HG03280 (cell line): Measurements from ENCODE around the gene PRPSAP1.

Experiments
- ATAC-seq: cut with Tn5 transposase; IDR thresholded peaks from one replicate; pipeline ENCODE4 v1.9.1; 2021; ENCODE audit warnings: mild to moderate bottlenecking, moderate library complexity; ENCODE audit not compliant: unreplicated experiment

Gene PRPSAP1

GRCh38 chr17:76383546-76384221 lies 30.0 kb upstream of the PRPSAP1 start:
- ATAC-seq: peak; percentile 18

- peak; percentile 18 for ATAC-seq
These were observed 29.3 kb upstream of the PRPSAP1 start for GRCh38 chr17:76382803-76383545.

DNA sequence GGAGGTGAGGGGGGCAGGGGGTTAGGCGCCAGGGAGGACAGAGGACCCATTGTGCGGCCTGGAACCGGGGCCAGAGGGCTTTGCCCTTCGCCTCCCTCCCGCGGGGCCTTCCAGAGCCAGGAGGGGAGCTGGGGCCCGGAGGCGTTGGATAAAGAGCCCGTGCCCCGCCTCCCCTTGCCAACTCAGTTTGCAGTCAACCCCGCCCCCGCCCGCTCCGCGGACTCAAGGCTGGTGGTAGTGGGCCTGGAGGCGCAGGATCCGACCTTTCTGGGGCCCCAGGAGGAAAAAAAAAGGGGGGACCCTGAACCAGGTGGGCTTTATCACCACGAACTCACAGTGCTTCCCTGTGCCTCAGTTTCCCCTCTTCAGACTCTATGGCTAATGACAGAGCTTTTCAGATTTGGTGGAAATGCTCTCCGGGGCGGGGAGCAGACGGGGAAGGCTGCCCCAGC lies 28.7 kb upstream of the PRPSAP1 start:
- no peak for ATAC-seq

GRCh38 chr17:76381633-76382350 lies 28.1 kb upstream of the PRPSAP1 start:
- no peak for ATAC-seq

DNA sequence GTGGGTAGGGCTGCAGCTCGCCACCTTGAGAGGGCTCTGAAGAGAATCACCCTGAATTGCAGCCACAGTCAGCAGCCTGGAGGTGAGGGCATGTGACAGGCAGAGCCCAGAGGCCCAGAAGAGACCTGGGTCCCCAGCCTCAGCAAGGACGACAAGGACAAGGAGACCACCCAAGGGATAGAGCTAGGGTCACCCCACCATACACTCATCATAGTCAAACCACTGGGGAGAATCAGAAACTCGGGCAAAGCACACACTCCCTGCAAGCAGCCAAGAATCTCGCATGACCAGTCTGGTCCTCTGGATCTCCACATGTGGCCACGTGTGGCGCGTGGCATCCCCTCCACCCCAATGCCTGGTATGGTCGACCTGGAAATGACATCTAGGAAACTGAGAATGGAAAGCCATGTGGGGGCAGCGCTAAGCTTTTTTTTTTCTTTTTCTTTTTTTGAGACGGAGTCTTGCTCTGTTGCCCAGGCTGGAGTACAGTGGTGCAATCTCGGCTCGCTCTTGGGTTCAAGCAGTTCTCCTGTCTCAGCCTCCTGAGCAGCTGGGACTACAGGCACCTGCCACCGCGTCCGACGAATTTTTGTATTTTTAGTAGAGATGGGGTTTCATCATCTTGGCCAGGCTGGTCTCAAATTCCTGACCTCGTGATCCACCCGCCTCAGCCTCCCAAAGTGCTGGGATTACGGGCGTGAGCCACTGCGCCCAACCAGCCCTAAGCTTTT lies 26.1 kb upstream of the PRPSAP1 start:
- no peak for ATAC-seq

DNA sequence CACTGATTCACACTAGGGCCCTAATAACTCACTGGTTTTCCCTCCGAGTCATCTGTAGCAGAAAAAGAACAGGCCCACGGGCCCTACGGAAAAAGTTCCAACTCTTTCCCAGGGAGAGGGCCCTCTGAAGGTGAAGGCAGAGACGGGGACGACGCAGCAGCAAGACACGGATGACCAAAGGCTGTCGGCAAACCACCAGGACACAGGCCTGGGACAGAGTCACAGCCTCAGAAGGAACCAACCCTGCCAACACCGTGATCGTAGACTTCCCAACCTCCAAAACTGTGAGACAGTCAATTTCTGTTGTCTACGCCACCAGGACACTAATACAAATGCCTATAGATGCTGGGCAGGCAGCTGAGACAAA lies 25.5 kb upstream of the PRPSAP1 start:
- no peak for ATAC-seq

DNA sequence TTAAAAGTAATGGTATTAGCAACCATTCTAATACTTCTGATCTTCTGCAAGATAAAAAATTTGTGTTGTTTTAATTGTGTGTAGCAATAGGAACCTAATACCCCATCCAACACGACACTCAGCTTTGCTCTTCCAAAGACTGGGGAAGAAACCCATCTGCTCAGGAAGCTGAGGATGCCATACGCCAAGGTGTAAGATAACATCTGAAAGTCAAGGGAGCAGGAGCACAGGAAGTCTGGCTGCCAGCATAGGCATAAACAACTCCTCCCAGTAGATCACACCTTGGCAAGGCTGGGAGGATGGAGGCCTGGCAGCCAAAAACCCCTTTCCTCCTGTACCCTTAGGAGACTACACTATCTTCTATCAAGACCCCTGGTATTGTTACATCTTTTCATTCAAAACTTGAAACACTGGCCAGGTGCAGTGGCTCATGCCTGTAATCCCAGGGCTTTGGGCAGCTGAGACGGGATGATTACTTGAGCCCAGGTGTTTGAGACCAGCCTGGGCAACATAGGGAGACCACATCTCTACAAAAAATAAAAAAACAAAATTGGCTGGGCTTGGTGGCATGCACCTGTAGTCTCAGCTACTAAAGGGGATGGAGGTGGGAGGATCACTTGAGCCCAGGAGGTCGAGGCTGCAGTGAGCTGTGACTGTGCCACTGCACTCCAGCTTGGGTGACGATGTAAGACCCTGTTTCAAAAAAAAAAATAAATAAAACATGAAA lies 25.0 kb upstream of the PRPSAP1 start:
- ATAC-seq: no peak

DNA sequence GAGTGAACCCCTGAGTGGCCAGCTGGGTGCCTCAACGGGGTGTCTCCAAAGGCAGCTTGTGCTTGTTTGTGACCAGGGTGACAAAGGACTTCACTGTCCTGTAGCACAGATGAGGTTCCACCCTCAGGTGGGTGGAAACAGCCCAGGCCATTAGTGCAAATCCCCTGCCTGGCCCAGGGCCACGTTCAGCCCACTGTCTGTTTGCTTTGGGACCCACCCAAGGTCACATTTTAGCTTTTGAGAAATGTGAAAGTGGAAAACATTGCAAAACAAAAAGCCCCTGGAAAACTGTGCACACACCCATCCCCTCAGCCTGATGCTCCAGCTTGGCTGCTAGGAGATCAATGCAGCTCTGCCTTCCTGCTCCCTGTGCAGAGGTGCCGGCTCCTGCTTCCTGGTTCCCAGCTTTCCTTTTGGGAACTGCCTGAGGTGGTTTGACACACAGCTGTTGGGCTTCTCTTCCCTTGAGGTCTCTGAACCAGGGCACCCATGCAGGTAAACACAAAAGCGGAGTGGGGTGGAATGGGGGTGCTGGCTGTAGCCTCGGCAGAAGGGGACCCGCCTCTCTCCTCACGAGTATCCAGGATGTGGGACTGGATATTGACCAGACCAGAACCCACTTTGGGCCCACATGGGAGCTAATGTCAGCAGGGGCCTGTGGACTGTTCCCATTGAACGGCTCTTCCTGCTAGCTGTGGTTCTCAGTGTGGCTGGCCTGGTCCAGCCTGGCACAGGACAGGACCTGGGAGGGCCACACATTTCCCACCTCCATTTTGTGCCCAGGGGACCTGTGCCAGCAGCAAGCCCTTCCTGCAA lies 22.8 kb upstream of the PRPSAP1 start:
- ATAC-seq: no peak

DNA sequence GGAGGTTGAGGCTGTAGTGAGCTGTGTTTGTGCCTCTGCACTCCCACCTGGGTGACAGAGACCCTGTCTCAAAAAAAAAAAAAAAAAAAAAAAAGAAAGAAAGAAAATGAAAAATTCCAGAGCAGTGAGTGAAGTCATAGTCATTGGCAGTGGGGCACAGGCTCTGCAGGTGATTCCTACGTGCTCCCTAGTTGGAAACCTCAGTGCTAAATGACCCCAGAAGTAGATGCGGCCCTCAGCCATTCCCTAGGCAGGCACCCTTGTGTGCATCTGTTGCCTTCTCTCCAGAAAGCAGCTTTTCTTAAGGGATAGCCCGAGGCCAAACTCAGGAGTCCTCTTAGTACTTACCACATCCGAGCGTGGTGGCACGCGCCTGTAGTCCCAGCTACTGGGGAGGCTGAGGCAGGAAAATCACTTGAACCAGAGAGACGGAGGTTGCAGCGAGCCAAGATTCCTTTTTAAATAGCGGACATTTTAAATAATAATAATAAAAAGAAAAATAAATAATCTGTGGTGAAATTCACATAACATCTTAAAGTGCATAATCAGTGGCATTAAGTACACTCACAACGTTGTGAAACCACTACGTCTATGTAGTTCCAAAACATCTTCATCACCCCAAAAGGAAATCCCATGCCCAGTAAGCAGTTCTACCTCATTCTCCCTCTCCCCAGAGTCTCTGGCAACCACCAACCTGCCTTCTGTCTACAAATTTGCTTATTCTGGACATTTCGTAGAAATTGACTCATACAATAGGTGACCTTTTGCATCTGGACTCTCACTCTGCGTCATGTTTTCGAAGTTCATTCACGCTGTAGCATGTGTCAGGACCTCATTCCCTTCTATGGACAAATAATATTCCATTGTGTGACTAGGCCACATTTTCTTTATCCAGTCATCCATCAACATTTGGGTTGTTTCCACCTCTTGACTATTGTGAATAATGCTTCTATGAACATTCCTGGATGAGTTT lies 18.2 kb upstream of the PRPSAP1 start:
- no peak for ATAC-seq

DNA sequence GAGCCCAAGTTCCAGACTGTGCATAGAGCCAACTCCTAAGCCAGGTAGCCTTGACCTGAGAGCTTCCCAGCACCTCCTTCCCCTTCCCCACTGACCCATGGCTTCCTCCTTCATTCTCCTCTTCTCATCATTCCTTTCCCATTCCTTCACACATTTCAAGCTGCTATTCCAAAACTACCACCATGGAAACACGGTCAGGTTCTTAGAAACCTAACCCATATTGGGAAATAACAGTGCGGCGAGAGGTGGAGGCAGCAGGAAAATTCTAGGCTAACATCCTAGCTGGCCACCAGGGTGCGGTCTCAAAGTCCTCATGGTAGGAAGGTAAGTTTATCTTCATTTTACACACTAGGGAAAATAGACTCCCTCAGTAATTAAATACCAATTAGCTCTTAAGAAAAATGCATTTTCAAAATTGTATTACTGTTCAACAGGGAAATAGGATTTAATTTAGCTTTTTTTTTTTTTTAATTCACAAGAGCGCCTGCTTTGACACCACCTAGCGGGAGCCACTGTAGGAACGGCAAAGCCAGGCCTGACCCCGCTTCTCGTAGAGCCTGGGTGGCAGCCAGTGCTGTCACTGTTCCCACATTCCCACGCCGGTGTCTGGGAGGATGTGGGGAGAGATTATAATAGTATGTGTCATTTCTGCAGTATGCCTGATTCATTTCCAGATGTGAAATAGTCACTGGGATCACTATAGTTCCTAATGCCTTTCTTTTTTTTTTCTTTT lies 16.7 kb upstream of the PRPSAP1 start:
- ATAC-seq: no peak

DNA sequence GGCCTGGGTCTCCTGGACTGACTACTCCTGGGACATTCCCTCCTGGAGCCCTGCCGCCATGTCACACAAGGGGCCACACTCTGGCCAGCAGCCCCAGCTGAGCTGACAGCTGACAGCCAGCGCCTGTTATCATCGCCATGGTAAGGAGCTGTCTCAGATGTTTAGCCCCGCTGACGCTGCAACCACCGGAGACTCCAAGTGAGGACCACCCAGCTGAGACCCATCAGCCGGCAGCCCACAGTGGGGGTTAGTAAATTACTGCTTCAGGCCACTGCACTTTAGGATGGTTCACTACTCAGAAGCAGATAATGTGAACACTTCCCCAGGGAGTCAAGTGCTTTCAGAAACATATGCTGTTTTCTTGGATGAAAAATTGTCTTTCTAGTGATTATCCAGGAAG lies 16.1 kb upstream of the PRPSAP1 start:
- no peak for ATAC-seq

DNA sequence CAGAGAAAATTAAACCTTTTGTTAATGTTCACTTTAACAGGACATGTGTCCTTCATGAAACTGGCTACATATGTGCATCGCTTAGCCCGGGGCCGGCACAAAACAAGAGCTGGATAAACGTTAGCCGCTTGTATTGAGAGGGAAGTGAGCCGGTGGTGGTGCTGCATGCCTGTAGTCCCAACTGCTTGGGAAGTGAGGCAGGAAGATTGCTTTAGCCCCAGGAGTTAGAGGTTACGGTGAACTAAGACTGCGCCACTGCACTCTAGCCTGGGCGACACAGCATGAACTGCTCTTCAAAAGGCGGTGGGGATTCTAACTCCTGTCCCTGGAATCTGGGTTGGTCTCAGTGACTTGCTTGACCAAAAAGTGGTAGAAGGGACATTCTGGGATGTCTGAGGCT lies 15.7 kb upstream of the PRPSAP1 start:
- ATAC-seq: no peak

GRCh38 chr17:76368545-76368944 lies 14.8 kb upstream of the PRPSAP1 start:
- ATAC-seq: no peak

DNA sequence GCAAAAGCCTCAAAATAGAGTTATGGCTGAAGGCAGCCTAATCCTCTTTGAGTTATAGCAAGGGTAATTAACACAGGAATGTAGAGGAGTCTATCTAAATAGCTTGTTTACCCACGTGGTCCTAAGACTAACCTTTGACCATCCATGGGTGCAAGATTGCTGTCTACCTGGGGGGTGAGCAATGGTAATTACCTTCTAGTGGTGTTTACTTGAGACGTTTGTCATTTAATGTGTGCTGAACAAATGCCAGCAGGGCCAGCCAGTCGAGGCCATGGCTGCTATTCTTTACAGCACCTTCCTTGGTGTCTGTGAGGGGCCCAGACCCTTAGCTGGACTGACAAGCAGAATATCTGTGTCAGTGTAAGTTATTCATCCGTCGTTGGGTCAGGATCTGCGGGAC lies 13.9 kb upstream of the PRPSAP1 start:
- no peak for ATAC-seq

GRCh38 chr17:76366247-76366646 lies 12.5 kb upstream of the PRPSAP1 start:
- no peak for ATAC-seq

- no peak for ATAC-seq
These were observed 11.7 kb upstream of the PRPSAP1 start for GRCh38 chr17:76365256-76365903.

DNA sequence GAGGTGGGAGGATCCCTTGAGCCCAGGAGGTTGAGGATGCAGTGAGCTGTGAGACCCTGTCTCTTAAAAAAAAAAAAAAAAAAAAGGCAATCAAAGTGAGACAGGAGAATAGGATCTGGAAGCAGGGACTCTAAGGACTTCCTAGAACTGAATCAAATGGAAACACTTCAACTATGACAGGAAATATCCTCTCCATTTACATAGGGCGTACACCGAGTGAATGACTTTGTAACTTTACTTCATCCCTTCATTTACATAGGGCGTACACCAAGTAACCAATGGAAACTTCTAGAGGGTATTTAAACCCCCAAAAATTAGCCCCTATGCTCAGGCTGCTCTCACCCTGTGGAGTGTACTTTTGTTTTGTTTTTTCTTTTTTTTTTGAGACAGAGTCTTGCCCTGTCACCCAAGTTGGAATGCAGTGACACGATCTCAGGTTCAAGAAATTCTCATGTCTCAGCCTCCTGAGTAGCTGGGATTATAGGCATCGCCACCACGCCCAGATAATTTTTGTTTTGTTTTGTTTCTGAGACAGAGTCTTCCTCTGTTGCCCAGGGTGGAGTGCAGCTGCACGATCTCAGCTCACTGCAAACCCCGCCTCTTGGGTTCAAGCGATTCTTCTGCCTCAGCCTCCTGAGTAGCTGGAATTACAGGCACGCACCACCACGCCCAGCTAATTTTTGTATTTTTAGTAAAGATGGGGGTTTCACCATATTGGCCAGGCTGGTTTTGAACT lies 9.6 kb upstream of the PRPSAP1 start:
- ATAC-seq: no peak
